Smooth muscle cell of bladder (primary cell): Measurements from ENCODE around the gene DUT. TPM values are rescaled to one million over a fixed set of nuclear protein-coding genes. Genes with fewer than 3 reads are reported as not detected.

Experiments used
- total RNA-seq: library from RNA; depleted of rRNA; stranded (reverse); fragments of >200 nt; gene quantifications from 2 replicates; pipeline ENCODE4 v1.2.3, GENCODE V29; 2014

DUT gene
- 35.3 and 50.8 TPM in 2 replicates for total RNA-seq

DNA sequence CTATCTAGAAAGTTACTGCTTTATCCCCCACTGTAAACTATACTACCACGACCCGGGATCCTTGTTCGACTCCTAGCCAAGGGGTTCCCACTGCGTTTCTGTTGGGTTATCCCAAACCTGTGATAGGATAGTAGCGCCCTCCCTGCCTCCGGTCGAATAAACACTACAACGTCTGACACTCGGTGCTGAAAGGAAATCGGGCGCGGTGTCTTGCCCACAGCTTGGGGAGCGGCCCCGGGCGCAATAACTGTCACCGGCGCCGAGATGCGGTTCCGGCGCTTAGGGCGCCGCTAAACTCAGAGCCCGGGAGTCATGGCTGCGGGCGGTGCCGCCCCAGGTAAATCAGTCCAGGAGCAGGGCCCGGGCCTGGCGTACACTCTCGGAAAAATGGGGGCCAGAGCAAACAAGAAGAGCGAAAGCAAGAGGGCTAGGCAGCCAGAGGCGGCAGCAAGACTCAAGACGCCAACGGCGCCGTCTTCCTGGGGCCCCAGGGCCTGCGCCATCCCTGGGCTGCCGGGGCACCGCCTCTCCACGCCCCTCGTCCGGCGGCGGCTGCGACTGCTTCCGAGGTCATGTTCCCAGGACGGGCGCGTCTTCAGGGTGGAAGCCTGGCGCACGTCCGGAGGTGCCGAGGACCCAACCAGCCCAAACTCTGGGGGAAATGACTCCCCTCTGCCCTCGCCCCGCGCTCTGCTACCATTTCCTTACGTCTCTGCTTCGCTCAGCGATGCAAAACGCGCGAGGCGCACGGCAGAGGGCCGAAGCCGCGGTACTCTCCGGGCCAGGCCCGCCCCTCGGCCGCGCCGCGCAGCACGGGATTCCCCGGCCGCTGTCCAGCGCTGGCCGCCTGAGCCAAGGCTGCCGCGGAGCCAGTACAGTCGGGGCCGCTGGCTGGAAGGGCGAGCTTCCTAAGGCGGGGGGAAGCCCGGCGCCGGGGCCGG lies at the start of gene DUT:
Gene DUT, plus strand, starts transcription at position 575 of the 941 bp plus-strand sequence. Its CDS starts 87 bp downstream, at position 662.

Other genes starting within 250 kb of the DUT start
- not detected in 2 replicates for gene SLC24A5, start 210.4 kb upstream of the DUT start, total RNA-seq
- 0.71 and 2.0 TPM in 2 replicates for gene MYEF2, start 153.1 kb upstream of the DUT start, total RNA-seq
- gene CTXN2, start 139.8 kb upstream of the DUT start, total RNA-seq, result not detected in 2 replicates
- gene SLC12A1, start 125.1 kb upstream of the DUT start, total RNA-seq, result not detected in 2 replicates